HL-60 (cell line): ENCODE data around the gene DAD1.

ENCODE experiments used
- GABPA ChIP-seq: IDR thresholded peaks from 2 replicates; pipeline ENCODE4 v1.6.1; 2012; ENCODE audit warnings: low read depth
- POLR2AphosphoS5 ChIP-seq: IDR thresholded peaks from 2 replicates; pipeline ENCODE4 v1.6.1; 2012; ENCODE audit warnings: low read depth
- SPI1 ChIP-seq: IDR thresholded peaks from 2 replicates; pipeline ENCODE4 v1.6.1; 2012; ENCODE audit warnings: low read depth, mild to moderate bottlenecking, borderline replicate concordance
- TF ChIP-seq, protein P1 (sequence below): IDR thresholded peaks from one replicate; pipeline ENCODE4 v1.5.1; 2011; ENCODE audit warnings: low read length, control low read depth, inconsistent platforms; ENCODE audit not compliant: insufficient read depth
- TF ChIP-seq, protein P2 (sequence below): IDR thresholded peaks from 2 replicates; pipeline ENCODE4 v1.6.1; 2012; ENCODE audit warnings: low read depth; ENCODE audit not compliant: insufficient replicate concordance

DNA sequence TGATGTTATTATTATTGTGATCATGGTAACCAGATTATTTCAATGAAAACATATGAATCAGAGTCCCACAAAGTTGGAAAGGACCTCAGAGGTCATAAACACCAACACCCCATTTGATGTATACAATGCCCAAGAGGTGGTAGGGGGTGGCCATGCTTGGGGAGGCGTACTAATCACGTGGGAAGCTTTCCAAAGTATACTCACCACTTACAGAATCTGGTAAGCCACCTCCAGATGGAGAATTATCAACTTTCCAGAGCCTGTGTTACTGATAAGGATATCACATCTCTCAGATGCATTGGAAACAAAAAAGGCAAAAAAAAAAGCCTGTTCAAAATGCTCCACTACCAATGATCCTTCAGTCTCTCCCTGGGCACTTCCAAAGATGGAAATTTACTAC is 8.4 kb downstream of the DAD1 start:
- TF ChIP-seq, protein P1, sequence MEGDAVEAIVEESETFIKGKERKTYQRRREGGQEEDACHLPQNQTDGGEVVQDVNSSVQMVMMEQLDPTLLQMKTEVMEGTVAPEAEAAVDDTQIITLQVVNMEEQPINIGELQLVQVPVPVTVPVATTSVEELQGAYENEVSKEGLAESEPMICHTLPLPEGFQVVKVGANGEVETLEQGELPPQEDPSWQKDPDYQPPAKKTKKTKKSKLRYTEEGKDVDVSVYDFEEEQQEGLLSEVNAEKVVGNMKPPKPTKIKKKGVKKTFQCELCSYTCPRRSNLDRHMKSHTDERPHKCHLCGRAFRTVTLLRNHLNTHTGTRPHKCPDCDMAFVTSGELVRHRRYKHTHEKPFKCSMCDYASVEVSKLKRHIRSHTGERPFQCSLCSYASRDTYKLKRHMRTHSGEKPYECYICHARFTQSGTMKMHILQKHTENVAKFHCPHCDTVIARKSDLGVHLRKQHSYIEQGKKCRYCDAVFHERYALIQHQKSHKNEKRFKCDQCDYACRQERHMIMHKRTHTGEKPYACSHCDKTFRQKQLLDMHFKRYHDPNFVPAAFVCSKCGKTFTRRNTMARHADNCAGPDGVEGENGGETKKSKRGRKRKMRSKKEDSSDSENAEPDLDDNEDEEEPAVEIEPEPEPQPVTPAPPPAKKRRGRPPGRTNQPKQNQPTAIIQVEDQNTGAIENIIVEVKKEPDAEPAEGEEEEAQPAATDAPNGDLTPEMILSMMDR = no peak
- no peak for TF ChIP-seq POLR2AphosphoS5
- TF ChIP-seq GABPA = no peak
- TF ChIP-seq, protein P2, sequence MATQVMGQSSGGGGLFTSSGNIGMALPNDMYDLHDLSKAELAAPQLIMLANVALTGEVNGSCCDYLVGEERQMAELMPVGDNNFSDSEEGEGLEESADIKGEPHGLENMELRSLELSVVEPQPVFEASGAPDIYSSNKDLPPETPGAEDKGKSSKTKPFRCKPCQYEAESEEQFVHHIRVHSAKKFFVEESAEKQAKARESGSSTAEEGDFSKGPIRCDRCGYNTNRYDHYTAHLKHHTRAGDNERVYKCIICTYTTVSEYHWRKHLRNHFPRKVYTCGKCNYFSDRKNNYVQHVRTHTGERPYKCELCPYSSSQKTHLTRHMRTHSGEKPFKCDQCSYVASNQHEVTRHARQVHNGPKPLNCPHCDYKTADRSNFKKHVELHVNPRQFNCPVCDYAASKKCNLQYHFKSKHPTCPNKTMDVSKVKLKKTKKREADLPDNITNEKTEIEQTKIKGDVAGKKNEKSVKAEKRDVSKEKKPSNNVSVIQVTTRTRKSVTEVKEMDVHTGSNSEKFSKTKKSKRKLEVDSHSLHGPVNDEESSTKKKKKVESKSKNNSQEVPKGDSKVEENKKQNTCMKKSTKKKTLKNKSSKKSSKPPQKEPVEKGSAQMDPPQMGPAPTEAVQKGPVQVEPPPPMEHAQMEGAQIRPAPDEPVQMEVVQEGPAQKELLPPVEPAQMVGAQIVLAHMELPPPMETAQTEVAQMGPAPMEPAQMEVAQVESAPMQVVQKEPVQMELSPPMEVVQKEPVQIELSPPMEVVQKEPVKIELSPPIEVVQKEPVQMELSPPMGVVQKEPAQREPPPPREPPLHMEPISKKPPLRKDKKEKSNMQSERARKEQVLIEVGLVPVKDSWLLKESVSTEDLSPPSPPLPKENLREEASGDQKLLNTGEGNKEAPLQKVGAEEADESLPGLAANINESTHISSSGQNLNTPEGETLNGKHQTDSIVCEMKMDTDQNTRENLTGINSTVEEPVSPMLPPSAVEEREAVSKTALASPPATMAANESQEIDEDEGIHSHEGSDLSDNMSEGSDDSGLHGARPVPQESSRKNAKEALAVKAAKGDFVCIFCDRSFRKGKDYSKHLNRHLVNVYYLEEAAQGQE = no peak
- no peak for TF ChIP-seq SPI1
